Mesodermal cell (in vitro differentiated cells): Measurements from ENCODE around the gene ELF2.
"Not testable (repeated sequence)": the region's sequence is repeated elsewhere in the genome, so short reads cannot be mapped to it uniquely, and the experiment has no call there.

Experiments
- H3K27ac ChIP-seq: 2 replicates; pipeline ENCODE4 v1.7.0; 2013; ENCODE audit warnings: mild to moderate bottlenecking, low read depth, low read length, moderate library complexity; ENCODE audit not compliant: severe bottlenecking
- H3K36me3 ChIP-seq: 2 replicates; pipeline ENCODE4 v1.7.1; 2013; ENCODE audit warnings: mild to moderate bottlenecking, low read length, moderate library complexity; ENCODE audit not compliant: control insufficient read depth, insufficient read depth
- H3K4me1 ChIP-seq: one replicate; pipeline ENCODE4 v1.7.1; 2013; ENCODE audit warnings: mild to moderate bottlenecking, low read length; ENCODE audit not compliant: insufficient read depth, control insufficient read depth, poor library complexity, severe bottlenecking
- H3K4me3 ChIP-seq: 2 replicates; pipeline ENCODE4 v1.7.0; 2013; ENCODE audit warnings: low read length, control low read depth, mild to moderate bottlenecking; ENCODE audit not compliant: insufficient read depth, poor library complexity, severe bottlenecking; ENCODE audit errors: extremely low read depth
- H3K9me3 ChIP-seq: 2 replicates; pipeline ENCODE4 v1.7.1; 2013; ENCODE audit warnings: mild to moderate bottlenecking, low read length, moderate library complexity; ENCODE audit not compliant: control insufficient read depth
- WGBS, 2 experiments: methylation state at CpG; one replicate each; pipeline ENCODE4 v1.1.5; 2013; ENCODE audit warnings: missing lambda C conversion rate in 2 of 2; ENCODE audit not compliant: insufficient coverage in 2 of 2; 5-methylcytosine and 5-hydroxymethylcytosine counted together

ELF2 gene

GRCh38 chr4:139042981-139043460 lies 134.0 kb downstream of the ELF2 start:
- Histone ChIP-seq H3K36me3 (peaks cover 69% of the 10 kb centered on the region), H3K9me3 (no peaks in the 10 kb centered on the region), H3K4me3 (no peak overlapping the region), H3K4me1 (peaks cover 4% of the 10 kb centered on the region), H3K27ac (no peak overlapping the region)
- WGBS, 2 experiments: 90 to 97% methylated on average over 8 to 10 of the region's 10 CpGs

- no peak overlapping the region for H3K27ac ChIP-seq
- WGBS, 2 experiments: no CpG with 5 or more reads among the region's 1 CpG
- no peak overlapping the region for H3K4me3 ChIP-seq
- H3K4me1 ChIP-seq: peaks cover 4% of the 10 kb centered on the region
- H3K36me3 ChIP-seq: peaks cover 70% of the 10 kb centered on the region
- H3K9me3 ChIP-seq: no peaks in the 10 kb centered on the region
These were observed 138.1 kb downstream of the ELF2 start for GRCh38 chr4:139038874-139039443.

GRCh38 chr4:139036885-139037284 lies 140.1 kb downstream of the ELF2 start:
- Histone ChIP-seq H3K27ac (no peak overlapping the region), H3K4me3 (no peak overlapping the region), H3K4me1 (peaks cover 4% of the 10 kb centered on the region), H3K36me3 (peaks cover 69% of the 10 kb centered on the region), H3K9me3 (no peaks in the 10 kb centered on the region)
- WGBS, 2 experiments: 100% methylated on average over 1 of the region's 2 CpGs; no CpG with 5 or more reads in 1 of the 2 experiments

GRCh38 chr4:139035650-139036049 lies 141.4 kb downstream of the ELF2 start:
- H3K27ac ChIP-seq: no peak overlapping the region
- peaks cover 3% of the 10 kb centered on the region for H3K4me1 ChIP-seq
- no peak overlapping the region for H3K4me3 ChIP-seq
- WGBS, 2 experiments: 90 to 96% methylated on average over 4 to 5 of the region's 5 CpGs
- H3K9me3 ChIP-seq: no peaks in the 10 kb centered on the region
- peaks cover 63% of the 10 kb centered on the region for H3K36me3 ChIP-seq

- WGBS, 2 experiments: 66 to 79% methylated on average over 12 of the region's 14 CpGs
- H3K4me1 ChIP-seq: no peaks in the 10 kb centered on the region
- H3K36me3 ChIP-seq: peaks cover 43% of the 10 kb centered on the region
- no peaks in the 10 kb centered on the region for H3K9me3 ChIP-seq
- H3K4me3 ChIP-seq: no peak overlapping the region
- H3K27ac ChIP-seq: no peak overlapping the region
These were observed 146.3 kb downstream of the ELF2 start for GRCh38 chr4:139030614-139031235.

GRCh38 chr4:139029866-139030363 lies 147.1 kb downstream of the ELF2 start:
- H3K4me3 ChIP-seq, H3K27ac ChIP-seq, H3K4me1 ChIP-seq, H3K9me3 ChIP-seq: not testable (repeated sequence)
- peaks cover 35% of the 10 kb centered on the region for H3K36me3 ChIP-seq
- 96 to 97% methylated on average over 5 of the region's 6 CpGs for WGBS, 2 experiments

GRCh38 chr4:139028191-139028661 lies 148.8 kb downstream of the ELF2 start:
- 91 to 94% methylated on average over 9 to 11 of the region's 11 CpGs for WGBS, 2 experiments
- Histone ChIP-seq H3K27ac (no peak overlapping the region), H3K36me3 (peaks cover 21% of the 10 kb centered on the region), H3K9me3 (no peaks in the 10 kb centered on the region), H3K4me3 (no peak overlapping the region), H3K4me1 (peaks cover 4% of the 10 kb centered on the region)

GRCh38 chr4:139027776-139028175 lies 149.2 kb downstream of the ELF2 start:
- Histone ChIP-seq H3K9me3 (no peaks in the 10 kb centered on the region), H3K36me3 (peaks cover 16% of the 10 kb centered on the region), H3K27ac (no peak overlapping the region), H3K4me3 (no peak overlapping the region), H3K4me1 (peaks cover 6% of the 10 kb centered on the region)
- 86 to 100% methylated on average over 1 to 2 of the region's 5 CpGs for WGBS, 2 experiments

GRCh38 chr4:139025841-139026240 lies 151.2 kb downstream of the ELF2 start:
- Histone ChIP-seq H3K9me3 (no peaks in the 10 kb centered on the region), H3K4me3 (no peak overlapping the region), H3K36me3 (peaks cover 23% of the 10 kb centered on the region), H3K4me1 (peaks cover 6% of the 10 kb centered on the region), H3K27ac (no peak overlapping the region)
- 88 to 100% methylated on average over 1 of the region's 1 CpG for WGBS, 2 experiments

GRCh38 chr4:139024686-139025085 lies 152.3 kb downstream of the ELF2 start:
- no peak overlapping the region for H3K27ac ChIP-seq
- no peaks in the 10 kb centered on the region for H3K9me3 ChIP-seq
- 93 to 94% methylated on average over 9 of the region's 9 CpGs for WGBS, 2 experiments
- H3K4me3 ChIP-seq: no peak overlapping the region
- H3K4me1 ChIP-seq: peaks cover 16% of the 10 kb centered on the region
- peaks cover 33% of the 10 kb centered on the region for H3K36me3 ChIP-seq

- H3K4me1 ChIP-seq: peaks cover 30% of the 10 kb centered on the region
- peaks cover 29% of the 10 kb centered on the region for H3K36me3 ChIP-seq
- H3K4me3 ChIP-seq: no peak overlapping the region
- 91 to 100% methylated on average over 2 to 5 of the region's 5 CpGs for whole genome bisulfite sequencing, 2 experiments
- H3K9me3 ChIP-seq: no peaks in the 10 kb centered on the region
- no peak overlapping the region for H3K27ac ChIP-seq
These were observed 154.2 kb downstream of the ELF2 start for GRCh38 chr4:139022835-139023234.
